A172 (cell line): ENCODE measurements around the gene ABLIM2. TPM values are rescaled to one million over a fixed set of nuclear protein-coding genes. Genes with fewer than 3 reads are reported as not detected.
"Not testable (repeated sequence)": the region's sequence is repeated elsewhere in the genome, so short reads cannot be mapped to it uniquely, and the experiment has no call there.

Experiments used
- DNase-seq: peaks from one replicate; pipeline ENCODE4 v3.0.0-alpha.2; 2015; ENCODE audit warnings: low spot score
- total RNA-seq: library from RNA; depleted of rRNA; stranded (reverse); fragments of >200 nt; shearing (Covaris generic); gene quantifications from 2 replicates; pipeline ENCODE4 v1.2.3, GENCODE V29; 2014

The ABLIM2 gene
- total RNA-seq, 1 experiment from 2014 or later: 5.1 TPM

DNA sequence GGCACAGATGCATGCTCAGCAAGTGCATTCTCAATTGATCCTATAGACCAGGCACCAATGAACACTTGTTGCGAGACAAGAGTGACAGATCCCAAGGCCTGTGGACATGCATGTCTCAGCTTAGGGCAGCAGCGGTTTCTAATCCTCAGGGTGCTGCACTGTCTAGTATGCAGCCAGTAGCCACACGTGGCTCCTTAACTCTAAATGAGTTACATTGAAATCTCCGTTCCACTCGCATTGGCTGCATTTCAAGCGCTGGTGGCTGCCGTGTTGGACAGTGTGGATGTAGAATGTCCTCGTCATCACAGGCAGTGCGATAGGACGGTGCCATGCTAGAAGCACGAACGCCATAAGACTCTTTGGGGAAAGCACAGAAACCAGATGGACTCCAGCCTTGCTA is 194.9 kb downstream of the ABLIM2 start:
- DNase-seq: no peak

DNA sequence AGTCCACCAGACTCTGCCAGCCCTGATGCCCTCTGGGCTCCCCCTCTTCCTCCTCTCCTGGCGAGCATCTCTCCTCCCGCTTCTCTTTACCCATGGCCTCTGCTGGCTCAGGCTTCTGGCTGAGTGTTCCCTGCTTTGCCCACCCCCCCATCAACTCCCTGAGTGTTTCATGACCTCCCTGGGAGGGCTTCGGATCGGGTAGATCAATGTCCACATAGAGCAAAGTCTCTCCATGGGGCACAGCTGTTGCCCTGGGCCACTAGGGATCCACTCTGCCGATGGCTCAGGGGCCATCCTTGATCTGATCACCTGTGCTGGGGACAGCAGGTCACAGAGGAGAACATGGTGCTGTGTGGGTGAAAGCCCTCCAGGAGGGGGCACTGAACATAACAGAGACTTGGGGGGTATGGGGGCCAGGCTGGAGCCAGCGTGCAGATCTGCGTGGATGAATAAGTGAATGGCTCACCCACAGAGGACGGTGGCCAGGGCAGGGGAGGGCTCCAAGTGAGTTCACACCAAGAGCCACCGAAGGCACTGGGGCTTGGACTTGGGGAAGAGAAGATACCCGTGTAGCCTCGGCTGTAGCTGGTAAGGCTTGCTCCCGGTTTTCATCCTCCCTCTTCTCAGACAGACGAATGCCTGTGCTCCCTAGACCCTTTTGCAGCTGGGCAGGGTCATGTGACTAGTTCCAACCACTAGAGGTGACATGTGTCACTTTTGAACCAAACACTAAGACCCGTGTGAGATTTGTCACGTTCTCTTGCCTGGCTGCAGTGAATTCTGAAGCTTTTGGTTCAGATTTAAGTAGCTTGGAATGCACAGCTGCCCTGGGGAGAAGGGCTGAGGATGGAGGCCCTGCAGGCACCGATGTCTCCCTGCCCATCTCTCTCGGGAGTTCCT is 195.8 kb downstream of the ABLIM2 start:
- no peak for DNase-seq

- DNase-seq: peak; percentile 99
These were observed 197.6 kb downstream of the ABLIM2 start for GRCh38 chr4:7960790-7961655.

- no peak for DNase-seq
These were observed 198.4 kb downstream of the ABLIM2 start for GRCh38 chr4:7960017-7960789.

DNA sequence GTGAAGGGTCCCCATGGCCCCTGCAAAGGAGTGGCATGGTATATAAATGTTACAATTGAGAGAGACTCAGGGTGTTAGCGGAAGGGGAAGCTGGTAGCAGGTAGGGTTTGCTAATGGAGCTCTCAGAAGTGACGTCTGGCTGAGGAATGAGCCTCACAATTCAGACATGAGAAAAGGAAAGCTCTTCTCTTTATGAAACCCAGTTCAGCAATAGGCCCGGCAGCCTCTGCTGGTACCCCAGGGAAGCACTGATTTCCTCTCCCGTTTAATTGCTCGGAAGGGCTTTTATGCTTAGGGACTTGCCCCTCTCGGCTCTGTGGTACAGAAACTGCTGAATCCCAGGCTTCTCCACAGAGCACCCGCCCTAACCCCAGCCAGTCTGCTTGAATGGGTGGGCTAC is 199.5 kb downstream of the ABLIM2 start:
- no peak for DNase-seq

GRCh38 chr4:7956934-7957656 is 201.5 kb downstream of the ABLIM2 start:
- DNase-seq: peak; percentile 63

DNA sequence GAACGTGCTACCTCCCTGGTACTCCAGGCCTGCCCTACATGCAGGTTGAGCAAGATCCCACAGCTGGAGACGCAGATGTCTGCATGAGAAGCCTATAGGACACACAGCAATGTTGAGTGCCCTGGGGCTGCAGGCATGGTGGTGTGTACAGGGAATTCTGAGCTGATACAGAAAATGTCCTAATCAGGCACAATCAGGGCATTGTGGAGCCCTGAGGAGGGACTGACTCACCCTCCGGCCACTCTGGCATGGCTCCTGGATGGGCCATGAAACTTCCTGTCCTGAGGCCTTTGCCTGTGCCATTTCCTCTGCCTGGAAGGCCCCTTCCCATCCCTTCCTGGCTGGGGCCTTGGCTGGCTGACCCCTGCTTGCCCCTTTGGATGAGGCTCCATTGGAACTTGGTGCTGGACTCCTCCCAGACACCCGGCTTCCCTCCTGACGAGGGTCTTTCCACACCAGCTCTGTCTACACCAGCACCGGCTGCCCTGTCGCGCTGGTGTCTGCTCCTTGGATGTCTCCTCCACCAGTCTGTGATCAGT is 202.3 kb downstream of the ABLIM2 start:
- peak; percentile 94 for DNase-seq

GRCh38 chr4:7955393-7955792 is 203.2 kb downstream of the ABLIM2 start:
- no peak for DNase-seq

GRCh38 chr4:7952615-7953014 is 206.0 kb downstream of the ABLIM2 start:
- no peak for DNase-seq

DNA sequence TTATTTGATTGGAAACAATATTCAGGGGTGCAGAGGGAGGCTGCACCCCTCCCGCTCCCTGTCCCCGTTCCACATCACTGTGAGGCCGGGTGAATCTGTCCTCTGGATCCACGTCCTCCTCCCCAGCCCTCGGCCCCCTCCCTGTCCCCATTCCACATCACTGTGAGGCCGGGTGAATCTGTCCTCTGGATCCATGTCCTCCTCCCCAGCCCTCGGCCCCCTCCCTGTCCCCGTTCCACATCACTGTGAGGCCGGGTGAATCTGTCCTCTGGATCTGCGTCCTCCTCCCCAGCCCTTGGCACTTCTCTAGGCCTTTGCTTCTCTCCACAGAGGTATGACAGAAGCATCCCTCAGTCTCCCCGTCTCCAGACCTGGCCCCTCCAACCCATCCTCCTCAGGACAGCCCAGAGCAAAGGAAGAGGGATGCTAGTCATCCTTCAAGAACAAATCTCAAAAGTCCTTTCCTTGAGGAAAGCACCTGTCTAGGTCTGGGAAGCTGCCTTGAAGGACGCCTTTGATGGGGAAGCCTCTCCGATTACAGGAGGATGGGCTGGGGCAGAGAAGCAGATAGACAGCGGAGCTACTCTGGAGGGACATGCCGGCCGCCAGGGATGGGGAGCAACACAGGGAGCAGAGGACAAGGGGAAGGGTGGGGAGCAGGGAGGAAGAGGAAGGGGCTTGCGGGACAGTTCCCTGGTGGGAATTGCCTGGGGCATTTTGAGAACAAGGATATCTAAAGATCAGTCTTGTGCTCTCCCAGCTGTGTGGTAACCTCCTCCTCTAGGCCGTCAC is 208.1 kb downstream of the ABLIM2 start:
- no peak for DNase-seq

DNA sequence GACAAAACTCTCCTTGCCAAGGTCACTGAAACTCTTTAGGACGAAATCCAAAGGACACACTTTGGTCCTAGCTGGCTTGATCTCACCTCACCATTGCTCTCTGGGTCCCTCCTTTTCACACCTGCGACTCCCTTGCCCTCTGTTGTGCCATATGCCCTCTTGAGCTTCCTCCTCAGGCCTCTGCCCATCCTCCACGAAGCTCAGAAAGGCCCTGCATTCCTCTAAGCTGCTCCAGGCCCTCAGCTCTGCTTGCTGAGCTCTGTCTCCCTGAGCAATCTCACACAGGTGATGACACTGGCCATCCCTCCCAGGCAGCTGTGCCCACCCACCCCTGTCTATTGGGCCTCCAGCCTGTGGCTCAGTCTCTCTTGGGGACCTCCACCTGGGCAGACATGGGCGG is 208.9 kb downstream of the ABLIM2 start:
- no peak for DNase-seq

DNA sequence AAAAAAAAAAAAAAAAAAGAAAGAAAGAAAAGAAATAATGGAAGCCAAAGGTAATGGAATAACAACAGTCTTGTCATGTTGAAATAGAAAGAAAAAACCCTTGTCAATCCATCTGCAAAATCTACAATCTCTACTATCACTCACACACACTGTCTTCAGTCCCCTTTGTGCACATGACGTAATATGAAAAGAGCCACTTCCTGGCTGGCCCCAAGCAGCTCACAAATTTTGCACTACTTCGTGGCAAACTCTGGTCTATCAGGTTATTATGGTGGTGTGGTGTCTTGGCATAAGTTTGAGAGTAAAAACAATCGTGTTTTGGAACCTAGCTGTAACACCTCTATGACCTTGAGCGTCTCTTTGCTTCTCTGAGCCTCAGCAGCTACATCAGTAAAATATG is 210.7 kb downstream of the ABLIM2 start:
- no peak for DNase-seq

- DNase-seq: no peak
These were observed 212.8 kb downstream of the ABLIM2 start for GRCh38 chr4:7945709-7946380.

DNA sequence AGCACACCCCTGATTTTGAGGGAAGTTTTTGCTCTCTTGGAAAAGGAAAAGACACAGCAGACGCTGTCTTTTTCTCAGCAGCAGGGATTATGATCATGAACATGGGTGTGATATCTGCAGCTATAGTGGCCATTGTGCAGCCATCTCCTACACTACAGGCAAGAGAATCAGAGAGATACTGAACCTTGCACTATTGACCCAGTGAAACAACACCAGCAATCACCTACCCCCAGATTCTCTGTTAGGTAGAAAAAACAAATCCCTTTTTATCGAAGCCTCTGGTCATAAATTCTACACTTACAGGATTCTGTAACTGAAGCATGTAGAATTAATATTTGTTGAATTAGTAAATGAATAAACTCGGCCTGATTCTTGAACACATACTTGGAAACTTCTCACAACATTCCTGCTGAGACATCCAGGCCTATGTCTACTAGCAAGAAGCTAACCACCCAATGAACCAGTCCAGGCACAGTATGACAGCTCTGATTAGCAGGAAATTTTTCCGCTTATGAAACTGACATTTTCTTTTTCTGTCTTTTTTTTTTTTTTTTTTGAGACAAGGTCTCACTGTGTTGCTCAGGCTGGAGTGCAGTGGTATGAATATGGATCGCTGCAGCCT is 213.9 kb downstream of the ABLIM2 start:
- DNase-seq: no peak

DNA sequence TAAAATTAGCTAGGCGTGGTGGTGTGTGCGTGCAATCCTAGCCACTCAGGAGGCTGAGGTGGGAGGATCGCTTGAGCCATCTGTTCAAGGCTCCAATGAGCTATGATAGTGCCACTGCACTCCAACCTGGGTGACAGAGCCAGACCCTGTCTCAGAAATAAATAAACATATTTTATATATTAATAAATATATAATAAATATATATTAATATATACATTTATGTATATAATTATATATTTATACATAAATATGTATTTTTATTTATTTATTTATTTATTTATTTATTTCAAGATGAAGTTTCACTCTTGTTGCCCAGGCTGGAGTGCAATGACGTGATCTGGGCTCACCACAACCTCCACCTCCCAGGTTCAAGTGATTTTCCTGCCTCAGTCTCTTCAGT is 214.9 kb downstream of the ABLIM2 start:
- DNase-seq: not testable (repeated sequence)

DNA sequence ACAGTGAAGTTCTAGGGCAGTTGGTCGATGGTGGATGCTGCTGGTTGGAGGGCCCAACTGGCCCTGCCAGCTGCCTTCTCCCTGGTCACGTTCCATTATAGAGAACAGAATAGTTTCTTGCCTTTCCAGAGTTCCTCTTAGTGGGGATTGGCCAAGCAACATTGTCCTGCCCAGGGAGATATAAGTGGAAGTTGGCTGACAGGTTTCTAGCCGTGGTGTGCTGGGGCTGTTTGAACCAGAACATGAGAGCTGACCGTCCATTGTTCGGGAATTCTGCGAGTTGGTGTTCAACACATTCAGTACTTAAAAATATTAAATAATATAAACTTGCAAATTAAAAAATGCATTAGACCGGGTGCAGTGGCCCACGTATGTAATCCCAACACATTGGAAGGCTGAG is 215.4 kb downstream of the ABLIM2 start:
- DNase-seq: no peak

- no peak for DNase-seq
These were observed 216.6 kb downstream of the ABLIM2 start for GRCh38 chr4:7941965-7942496.

DNA sequence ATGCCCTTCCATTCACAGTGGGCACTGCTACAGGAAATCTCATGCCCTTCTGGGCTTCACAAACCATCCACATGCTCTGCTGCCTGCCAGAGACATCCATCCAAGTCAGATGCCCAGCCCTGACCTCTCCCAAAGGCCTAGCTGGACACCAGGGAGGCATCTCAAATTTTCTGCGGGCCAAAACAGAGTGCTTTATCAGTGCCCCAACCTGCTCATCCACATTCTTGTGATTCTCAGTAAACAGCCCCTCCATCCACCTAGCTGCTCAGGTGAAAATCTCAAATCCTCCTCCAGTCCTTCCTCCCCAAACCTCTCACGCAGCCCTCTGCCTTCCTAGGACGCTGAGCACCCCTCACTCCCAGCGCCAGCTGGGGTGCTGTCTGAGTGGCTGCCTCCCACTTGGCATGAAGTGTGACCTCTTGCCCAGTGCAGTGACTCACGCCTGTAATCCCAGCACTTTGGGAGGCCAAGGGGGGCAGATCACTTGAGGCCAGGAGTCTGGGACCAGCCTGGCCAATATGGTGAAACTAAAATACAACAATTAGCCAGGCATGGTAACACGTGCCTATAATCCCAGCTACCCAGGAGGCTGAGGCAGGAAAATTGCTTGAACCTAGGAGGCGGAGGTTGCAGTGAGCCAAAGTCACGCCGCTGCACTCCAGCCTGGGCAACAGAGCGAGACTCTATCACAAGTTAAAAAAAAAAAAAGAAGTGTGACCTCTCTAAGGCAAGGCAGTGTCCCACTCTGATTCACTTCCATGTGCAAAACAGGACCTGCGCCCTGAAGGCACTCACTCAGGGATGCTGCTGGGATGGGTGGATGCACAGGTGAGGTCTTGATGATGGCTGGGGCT is 217.3 kb downstream of the ABLIM2 start:
- peak; percentile 63 for DNase-seq
